Chondrocyte (in vitro differentiated cells): ENCODE results near the gene NLE1. TPM values are rescaled to one million over a fixed set of nuclear protein-coding genes. Genes with fewer than 3 reads are reported as not detected.

ENCODE experiments used
- DNase-seq: peaks from one replicate; pipeline ENCODE4 v3.0.0; 2021; ENCODE audit warnings: mixed read lengths, low spot score
- H3K27ac Mint-ChIP-seq: one replicate; pipeline ENCODE4 v1.8.0; 2021; ENCODE audit warnings: mild to moderate bottlenecking, moderate library complexity, mixed read lengths; ENCODE audit not compliant: unreplicated experiment
- H3K27me3 Mint-ChIP-seq: 2 replicates; pipeline ENCODE4 v1.8.0; 2021; ENCODE audit warnings: low read depth, mixed read lengths
- H3K36me3 Mint-ChIP-seq: 2 replicates; pipeline ENCODE4 v1.8.0; 2021; ENCODE audit warnings: low read depth, mixed read lengths
- H3K4me1 Mint-ChIP-seq: 2 replicates; pipeline ENCODE4 v1.8.0; 2021; ENCODE audit warnings: low read depth, mild to moderate bottlenecking, mixed read lengths
- H3K4me3 Mint-ChIP-seq: one replicate; pipeline ENCODE4 v1.8.0; 2021; ENCODE audit warnings: mild to moderate bottlenecking, moderate library complexity, mixed read lengths; ENCODE audit not compliant: unreplicated experiment
- H3K9me3 Mint-ChIP-seq: 2 replicates; pipeline ENCODE4 v1.8.0; 2021; ENCODE audit warnings: low read depth, mixed read lengths
- CTCF ChIP-seq: fragments of 200-600 bp; sonication (generic); IDR thresholded peaks from 2 replicates; pipeline ENCODE4 v1.5.0; 2021; ENCODE audit warnings: antibody characterized with exemption, mild to moderate bottlenecking, moderate library complexity
- total RNA-seq: library from RNA; stranded (reverse); gene quantifications from 3 replicates; pipeline ENCODE4 v1.2.1, GENCODE V29; 2021

The NLE1 gene
- total RNA-seq, 1 donor from 2014 or later = 10.2 TPM

DNA sequence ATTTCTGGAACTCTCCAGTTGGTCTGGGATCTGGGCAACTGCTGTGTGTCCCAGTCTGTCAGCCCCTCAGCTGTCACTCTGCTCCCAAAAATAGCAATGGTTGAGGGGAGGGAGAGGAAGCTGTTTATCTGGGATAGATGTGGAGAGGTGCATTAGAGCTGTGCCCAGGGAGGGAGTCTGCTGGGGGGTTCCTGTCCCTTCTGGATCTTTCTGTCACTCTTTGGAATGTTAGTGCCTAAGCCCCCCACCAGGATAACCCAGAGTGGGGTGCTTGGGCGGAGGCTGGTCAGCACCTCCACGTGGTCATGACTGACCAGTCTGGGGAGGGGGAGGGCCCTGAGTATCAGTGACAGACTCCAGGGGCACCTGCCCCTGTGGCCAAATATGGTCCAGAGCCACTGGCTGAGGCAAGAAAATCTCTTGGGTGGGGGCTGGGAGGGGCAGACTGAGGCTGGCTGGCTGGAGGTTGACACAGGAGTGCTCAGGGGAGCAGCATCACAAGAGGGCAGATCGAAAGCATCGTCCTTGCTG, 5.3 kb upstream of the NLE1 start, which contains the start of gene UNC45B:
Gene UNC45B (plus strand): TSS at position 443 of the 531 bp plus-strand sequence. CDS start 447 bp downstream, outside the sequence.
- no peak for TF ChIP-seq CTCF
- DNase-seq = no peak
- no peaks in the 10 kb centered on the region for H3K9me3 Mint-ChIP-seq
- H3K4me1 Mint-ChIP-seq = peaks cover under 1% of the 10 kb centered on the region
- peaks cover 13% of the 10 kb centered on the region for H3K27me3 Mint-ChIP-seq
- no peak within 1 kb of the TSS for H3K4me3 Mint-ChIP-seq
- H3K27ac Mint-ChIP-seq = no peak within 1 kb of the TSS
- H3K36me3 Mint-ChIP-seq = no peaks in the 10 kb centered on the region

- H3K4me3 Mint-ChIP-seq = no peak overlapping the region
- no peak overlapping the region for H3K27ac Mint-ChIP-seq
- peaks cover 9% of the 10 kb centered on the region for H3K27me3 Mint-ChIP-seq
- TF ChIP-seq CTCF = no peak
- no peak for DNase-seq
- H3K36me3 Mint-ChIP-seq = no peaks in the 10 kb centered on the region
- no peaks in the 10 kb centered on the region for H3K9me3 Mint-ChIP-seq
- H3K4me1 Mint-ChIP-seq = peaks cover 4% of the 10 kb centered on the region
Observed at GRCh38 chr17:35146214-35146833, 4.2 kb upstream of the NLE1 start.

GRCh38 chr17:35144840-35145239, 2.7 kb upstream of the NLE1 start:
- no peak for TF ChIP-seq CTCF
- H3K9me3 Mint-ChIP-seq = no peaks in the 10 kb centered on the region
- H3K27ac Mint-ChIP-seq = no peak overlapping the region
- no peak for DNase-seq
- H3K36me3 Mint-ChIP-seq = no peaks in the 10 kb centered on the region
- no peak overlapping the region for H3K4me3 Mint-ChIP-seq
- peaks cover 9% of the 10 kb centered on the region for H3K27me3 Mint-ChIP-seq
- H3K4me1 Mint-ChIP-seq = peaks cover 11% of the 10 kb centered on the region

DNA sequence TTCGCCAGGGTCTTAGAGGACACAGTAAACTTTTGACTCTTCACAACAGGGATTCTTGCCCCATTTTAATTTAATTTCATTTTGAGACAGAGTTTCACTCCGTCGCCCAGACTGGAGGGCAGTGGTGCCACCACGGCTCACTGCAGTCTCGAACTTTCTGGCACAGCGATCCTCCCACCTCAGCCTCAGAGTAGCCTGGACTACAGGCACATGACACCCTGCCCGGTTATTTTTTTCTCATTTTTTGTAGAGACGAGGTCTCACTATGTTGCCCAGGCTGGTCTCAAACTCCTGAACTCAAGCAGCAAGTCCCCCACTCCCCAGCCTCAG, 329 bp upstream of the NLE1 start:
- no peaks in the 10 kb centered on the region for H3K9me3 Mint-ChIP-seq
- peak overlapping the region; percentile 78 for H3K4me3 Mint-ChIP-seq
- peaks cover 11% of the 10 kb centered on the region for H3K4me1 Mint-ChIP-seq
- peaks cover 5% of the 10 kb centered on the region for H3K36me3 Mint-ChIP-seq
- peaks cover 2% of the 10 kb centered on the region for H3K27me3 Mint-ChIP-seq
- peak; percentile 66 for TF ChIP-seq CTCF
- DNase-seq = no peak
- H3K27ac Mint-ChIP-seq = no peak overlapping the region

- Mint-ChIP-seq H3K4me1 (peaks cover 11% of the 10 kb centered on the region), H3K9me3 (no peaks in the 10 kb centered on the region), H3K27me3 (no peaks in the 10 kb centered on the region), H3K27ac (no peak overlapping the region), H3K4me3 (no peak overlapping the region), H3K36me3 (peaks cover 27% of the 10 kb centered on the region)
- TF ChIP-seq CTCF = no peak
- no peak for DNase-seq
Observed at GRCh38 chr17:35138218-35138617, 3.9 kb downstream of the NLE1 start.
